Nephron (organoid): ENCODE results near the gene CTAGE6.
"Not testable (repeated sequence)": the region's sequence is repeated elsewhere in the genome, so short reads cannot be mapped to it uniquely, and the experiment has no call there.

Experiments
- H3K27ac Mint-ChIP-seq, 3 experiments: 2 replicates each; pipeline ENCODE4 v1.8.0; 2020; ENCODE audit warnings: mixed read lengths in 3 of 3, mild to moderate bottlenecking in 2 of 3, moderate library complexity in 1 of 3
- H3K27me3 Mint-ChIP-seq: 2 replicates; pipeline ENCODE4 v1.8.0; 2021; ENCODE audit warnings: low read depth, mild to moderate bottlenecking, moderate library complexity, mixed read lengths
- H3K36me3 Mint-ChIP-seq: 2 replicates; pipeline ENCODE4 v1.8.0; 2020; ENCODE audit warnings: low read depth, mixed read lengths
- H3K4me1 Mint-ChIP-seq: 2 replicates; pipeline ENCODE4 v1.8.0; 2020; ENCODE audit warnings: mixed read lengths
- H3K4me3 Mint-ChIP-seq, 3 experiments: 2 replicates each; pipeline ENCODE4 v1.8.0; 2020; ENCODE audit warnings: mild to moderate bottlenecking in 3 of 3, mixed read lengths in 3 of 3, moderate library complexity in 2 of 3
- H3K9me3 Mint-ChIP-seq: 2 replicates; pipeline ENCODE4 v1.8.0; 2020; ENCODE audit warnings: mixed read lengths

CTAGE6 gene

DNA sequence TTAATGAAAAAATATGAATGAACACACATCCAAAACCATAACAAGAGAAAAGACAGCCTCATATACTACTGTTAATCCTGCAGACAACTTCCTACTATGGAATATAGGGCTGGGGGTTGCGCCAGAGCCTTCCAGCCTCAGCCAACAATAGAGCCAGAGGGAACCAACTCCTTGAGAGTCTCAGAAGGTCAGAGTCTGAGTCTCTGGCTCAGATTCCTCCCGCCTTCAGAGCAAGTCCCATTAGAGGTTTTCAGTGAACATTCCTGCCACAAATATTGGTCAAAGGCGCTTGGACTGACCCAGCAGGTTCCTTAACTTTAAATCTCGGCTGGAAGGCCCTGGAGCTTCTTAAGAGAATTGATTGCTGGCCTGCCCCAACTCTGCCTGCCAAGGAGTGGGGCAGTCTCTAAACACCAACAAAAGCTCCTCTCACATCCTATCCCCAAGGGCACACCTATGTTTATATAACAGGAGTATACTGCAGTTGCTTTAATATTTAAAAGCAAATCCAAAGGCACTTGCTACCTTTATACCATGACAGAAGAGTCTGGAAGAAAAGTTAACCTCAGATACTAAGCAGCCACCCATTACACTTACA lies 45.7 kb downstream of the CTAGE6 start:
- not testable (repeated sequence) for H3K27ac Mint-ChIP-seq, H3K4me1 Mint-ChIP-seq, H3K27me3 Mint-ChIP-seq, H3K36me3 Mint-ChIP-seq, H3K4me3 Mint-ChIP-seq, H3K9me3 Mint-ChIP-seq

DNA sequence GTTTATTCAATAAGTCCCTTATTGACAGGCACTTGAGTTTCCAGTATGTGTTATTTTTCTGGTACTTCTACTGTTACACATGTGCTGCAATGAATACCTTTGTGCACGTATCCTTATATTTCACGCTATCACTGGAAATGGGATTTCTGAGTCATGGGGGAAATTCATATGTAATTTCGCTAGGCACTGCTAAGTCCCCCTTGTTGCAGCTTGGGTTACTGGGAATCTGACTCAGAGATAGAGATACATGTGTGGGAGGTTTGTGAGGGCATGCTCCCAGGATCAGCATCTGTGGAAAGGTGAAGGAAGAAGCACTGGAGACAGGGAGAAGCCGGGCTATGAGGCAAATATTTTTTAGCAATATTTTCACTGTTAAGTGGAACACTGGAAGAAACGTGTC lies 47.6 kb downstream of the CTAGE6 start:
- H3K27me3 Mint-ChIP-seq, H3K4me3 Mint-ChIP-seq, H3K27ac Mint-ChIP-seq, H3K4me1 Mint-ChIP-seq, H3K9me3 Mint-ChIP-seq, H3K36me3 Mint-ChIP-seq: not testable (repeated sequence)
